GM19023 (cell line): ENCODE measurements around the gene DCHS2.

ENCODE experiments used
- ATAC-seq: cut with Tn5 transposase; IDR thresholded peaks from one replicate; pipeline ENCODE4 v1.9.1; 2021; ENCODE audit warnings: mild to moderate bottlenecking, moderate library complexity; ENCODE audit not compliant: unreplicated experiment

The DCHS2 gene

GRCh38 chr4:154390324-154390723, 101.3 kb downstream of the DCHS2 start:
- ATAC-seq = no peak

DNA sequence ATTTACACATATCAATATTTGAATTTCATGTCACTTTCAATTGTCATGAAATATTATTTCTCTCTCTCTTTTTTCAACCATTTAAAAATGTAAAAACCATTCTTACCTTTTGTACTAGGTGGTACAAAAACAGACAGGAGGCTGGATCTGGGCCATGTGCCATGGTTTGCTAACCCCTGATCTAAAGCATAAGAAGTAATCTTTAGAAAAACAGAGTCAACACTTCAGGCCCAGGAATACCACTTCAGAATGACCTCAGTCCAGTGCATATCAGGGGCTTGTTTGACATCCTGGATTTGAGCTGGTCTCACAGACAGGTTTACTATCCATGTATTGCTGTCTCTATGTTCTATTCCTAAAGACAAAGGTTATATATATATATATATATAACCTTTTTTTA, 102.5 kb downstream of the DCHS2 start:
- ATAC-seq = no peak

DNA sequence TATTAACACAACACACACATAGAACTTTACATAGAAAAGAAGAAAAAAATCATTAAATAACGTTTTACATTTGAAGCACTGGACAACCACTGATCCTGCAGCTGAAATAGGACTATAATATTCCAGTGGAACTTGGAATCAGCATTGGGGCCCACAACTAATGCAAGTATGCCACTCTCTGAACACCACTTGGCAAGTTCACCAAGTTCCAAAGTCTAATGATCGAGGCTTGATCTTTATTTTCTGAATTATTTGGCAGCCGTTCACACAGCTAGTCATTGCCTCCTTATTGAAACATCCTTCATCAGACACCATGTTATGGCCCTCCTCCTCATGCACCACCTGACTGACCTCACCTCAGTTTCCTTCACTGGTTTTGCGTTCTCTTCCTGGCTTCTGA, 107.6 kb downstream of the DCHS2 start:
- no peak for ATAC-seq

DNA sequence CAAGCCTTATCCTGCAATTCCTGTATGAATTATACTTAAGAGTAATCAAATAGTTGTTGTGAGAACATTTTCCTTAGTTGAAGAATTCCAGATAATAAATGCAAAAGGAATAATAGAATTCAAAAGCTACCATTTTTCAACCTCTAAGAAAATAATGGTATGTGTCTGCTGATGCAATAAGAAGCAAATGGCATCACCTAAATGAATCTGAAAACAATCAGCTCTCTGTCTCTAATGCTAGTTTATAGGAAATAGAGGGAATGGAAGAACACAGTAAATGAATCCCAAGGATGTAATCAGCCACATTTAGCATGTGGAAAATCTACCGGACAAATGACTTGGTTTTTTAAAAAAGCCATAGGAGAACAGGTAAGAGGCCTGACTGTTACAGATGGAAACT, 115.1 kb downstream of the DCHS2 start:
- no peak for ATAC-seq

DNA sequence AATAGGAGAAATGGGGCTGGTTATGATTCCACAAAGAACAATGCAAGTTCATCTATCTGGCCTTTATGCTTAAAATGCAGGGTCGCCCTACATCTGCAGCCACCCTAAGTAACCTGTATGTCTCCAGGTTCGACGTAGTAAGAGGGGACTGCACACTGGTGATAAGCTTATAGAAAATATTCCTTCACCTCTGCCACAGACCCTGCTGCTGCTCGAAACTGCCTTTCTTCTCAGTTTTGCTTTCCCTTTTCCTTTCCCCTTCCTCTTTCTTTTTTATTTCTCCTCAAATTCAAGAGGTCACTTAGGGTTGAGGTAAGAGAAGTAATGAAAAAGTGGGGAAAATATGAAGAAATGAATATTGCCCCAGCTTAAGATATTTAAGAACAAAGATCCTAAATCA, 123.5 kb downstream of the DCHS2 start:
- ATAC-seq = peak; percentile 46

- peak; percentile 43 for ATAC-seq
These were observed 123.9 kb downstream of the DCHS2 start for GRCh38 chr4:154367659-154368058.

DNA sequence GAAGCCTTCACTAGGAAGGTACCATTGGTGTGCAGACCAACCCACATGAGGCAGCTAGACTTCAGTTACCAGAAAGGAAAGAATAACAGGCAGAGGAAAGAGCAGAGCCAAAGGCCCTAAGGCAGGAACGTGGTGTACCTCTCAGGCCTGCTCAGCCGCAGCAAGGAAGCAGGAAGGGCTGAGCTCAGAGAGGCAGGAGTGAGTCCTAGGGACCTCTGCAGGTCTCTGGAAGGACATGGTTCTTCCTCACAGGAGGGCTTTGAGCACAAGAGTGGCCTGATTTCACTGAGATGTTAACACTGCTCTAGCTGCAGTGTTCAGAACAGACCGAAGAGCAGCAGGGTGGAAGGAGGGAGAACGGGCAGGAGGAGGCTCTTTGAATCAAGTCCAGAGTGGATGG, 124.6 kb downstream of the DCHS2 start:
- ATAC-seq = no peak

DNA sequence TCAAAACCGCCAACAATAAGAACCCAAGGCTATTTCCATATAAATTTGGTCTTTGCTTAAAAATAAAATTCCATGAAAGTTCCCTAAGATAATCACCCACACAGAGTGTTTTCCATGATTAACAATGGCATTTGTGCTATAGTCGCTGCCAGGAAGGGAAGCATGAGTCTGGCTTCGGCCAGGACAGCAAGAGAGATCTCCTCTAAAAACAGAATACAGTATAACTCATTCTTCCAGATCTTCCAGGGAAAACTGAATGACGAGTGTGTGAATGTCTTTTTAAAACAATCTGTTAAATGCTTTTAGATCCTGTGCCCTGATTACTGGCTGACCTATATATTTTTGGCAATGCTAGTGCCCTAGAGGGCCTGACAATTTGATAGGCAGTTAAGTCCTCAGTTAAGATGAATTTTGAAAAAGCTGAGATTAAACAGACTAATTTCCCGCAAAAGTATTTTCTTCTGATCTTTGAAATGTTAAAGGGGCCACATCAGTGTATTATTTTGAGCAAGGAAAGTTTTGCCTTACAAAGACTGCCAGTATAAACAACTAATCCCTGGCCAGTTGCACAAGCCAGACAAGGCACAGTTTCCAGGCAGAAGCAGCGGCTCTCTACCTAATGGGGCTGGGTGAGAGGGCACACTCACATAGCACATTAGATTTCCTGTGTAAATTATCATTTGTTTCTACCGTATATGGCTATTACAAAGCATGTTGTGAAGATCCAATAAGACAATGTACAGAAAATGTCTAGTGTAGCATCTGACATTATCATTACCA, 127.3 kb downstream of the DCHS2 start:
- no peak for ATAC-seq

- no peak for ATAC-seq
These were observed 130.1 kb downstream of the DCHS2 start for GRCh38 chr4:154361450-154361849.

- no peak for ATAC-seq
These were observed 131.1 kb downstream of the DCHS2 start for GRCh38 chr4:154360491-154360890.

GRCh38 chr4:154354883-154355282, 136.7 kb downstream of the DCHS2 start:
- no peak for ATAC-seq

GRCh38 chr4:154349829-154350228, 141.8 kb downstream of the DCHS2 start:
- no peak for ATAC-seq

- no peak for ATAC-seq
These were observed 142.9 kb downstream of the DCHS2 start for GRCh38 chr4:154348657-154349056.

DNA sequence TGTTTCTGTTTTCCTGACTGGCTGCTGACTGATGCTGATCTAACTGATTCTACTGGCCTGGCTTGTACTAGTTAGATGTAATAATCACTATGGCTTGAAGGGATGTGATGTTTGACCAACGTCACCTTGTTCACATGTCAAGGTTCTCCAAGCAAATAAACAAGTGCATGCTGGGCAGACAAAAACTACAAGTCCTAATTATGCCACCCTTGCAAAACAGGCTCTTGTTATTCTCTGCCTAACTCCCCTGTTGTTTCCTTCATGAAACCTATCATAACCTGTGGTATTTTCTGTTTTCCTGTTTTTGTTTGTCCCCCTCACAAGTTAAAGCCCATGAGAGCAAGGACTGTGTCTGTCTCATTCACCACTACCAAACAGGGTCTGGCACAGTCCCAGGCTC, 146.2 kb downstream of the DCHS2 start:
- ATAC-seq = no peak

DNA sequence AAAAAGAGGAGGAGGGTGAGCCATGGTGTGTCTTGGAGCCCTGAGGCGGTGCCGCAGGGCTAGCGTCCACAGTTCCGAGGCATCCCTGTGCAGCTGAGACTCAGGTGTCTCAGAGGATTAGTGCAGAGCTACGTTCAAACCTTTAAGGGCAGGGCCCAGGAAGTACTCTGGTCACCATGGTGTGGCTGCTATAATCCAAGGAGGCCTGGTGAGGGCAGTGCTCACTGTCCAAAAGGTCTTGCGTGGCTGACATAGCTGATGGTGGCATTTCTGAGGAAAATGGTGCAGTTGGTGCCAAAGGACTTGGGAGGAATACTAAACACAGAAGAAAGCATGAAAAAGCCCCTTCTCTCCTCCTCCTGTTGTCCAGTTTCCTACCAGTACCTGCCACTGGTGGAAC, 146.9 kb downstream of the DCHS2 start:
- peak; percentile 79 for ATAC-seq

DNA sequence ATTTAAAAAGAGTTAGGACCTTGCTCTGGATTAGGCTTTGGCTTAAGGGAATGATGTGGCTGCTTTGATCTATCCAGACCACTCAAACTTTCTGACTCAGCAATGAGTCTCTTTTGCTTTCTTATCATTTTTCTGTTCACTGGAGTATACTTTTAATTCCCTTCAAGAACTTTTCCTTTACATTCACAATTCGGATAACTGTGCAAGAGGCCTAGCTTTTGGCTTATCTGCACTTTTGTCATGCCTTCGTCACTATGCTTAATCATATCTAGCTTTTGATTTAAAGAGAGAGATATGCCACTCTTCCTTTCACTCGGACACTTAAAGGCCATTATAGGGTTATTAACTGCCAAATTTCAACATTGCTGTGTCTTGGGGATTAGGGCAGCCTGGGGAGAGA, 147.9 kb downstream of the DCHS2 start:
- no peak for ATAC-seq

- no peak for ATAC-seq
These were observed 150.2 kb downstream of the DCHS2 start for GRCh38 chr4:154341448-154341847.

GRCh38 chr4:154335588-154335987, 156.0 kb downstream of the DCHS2 start:
- ATAC-seq = no peak

DNA sequence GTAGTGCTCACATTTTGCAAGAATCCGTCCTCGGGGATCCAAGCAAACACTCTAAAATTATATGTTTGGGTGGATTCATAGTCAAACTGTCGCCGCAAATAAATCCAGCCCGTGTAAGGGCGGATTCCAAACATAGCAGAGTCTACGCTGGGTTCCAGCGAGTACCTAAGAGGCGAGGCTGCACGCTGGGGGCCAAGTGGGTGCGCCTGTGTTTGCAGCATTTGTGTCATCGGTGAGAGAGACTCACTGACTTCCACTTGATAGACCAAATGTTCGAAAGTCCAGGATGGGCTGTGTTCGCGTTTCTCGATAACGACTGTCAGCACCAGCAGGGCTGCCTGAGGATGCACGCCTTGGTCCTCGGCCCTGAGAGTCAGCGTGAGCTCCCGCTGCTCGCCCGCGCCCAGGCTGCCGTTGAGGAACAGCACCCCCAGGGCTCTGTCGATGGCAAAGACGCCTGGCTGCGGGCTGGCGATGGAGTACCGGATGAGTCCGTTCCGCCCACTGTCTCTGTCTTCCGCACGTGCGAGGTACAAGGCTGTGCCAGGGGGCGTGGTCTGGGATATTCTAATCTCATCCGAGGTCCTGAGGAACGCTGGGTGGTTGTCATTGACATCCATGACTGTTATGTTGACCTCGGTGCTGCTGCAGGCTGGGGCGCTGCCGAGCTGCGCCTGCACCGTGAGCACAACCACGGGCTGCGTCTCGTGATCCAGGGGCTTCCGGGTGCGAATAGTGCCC, 158.7 kb downstream of the DCHS2 start:
- peak; percentile 92 for ATAC-seq

GRCh38 chr4:154329939-154330338, 161.7 kb downstream of the DCHS2 start:
- no peak for ATAC-seq

DNA sequence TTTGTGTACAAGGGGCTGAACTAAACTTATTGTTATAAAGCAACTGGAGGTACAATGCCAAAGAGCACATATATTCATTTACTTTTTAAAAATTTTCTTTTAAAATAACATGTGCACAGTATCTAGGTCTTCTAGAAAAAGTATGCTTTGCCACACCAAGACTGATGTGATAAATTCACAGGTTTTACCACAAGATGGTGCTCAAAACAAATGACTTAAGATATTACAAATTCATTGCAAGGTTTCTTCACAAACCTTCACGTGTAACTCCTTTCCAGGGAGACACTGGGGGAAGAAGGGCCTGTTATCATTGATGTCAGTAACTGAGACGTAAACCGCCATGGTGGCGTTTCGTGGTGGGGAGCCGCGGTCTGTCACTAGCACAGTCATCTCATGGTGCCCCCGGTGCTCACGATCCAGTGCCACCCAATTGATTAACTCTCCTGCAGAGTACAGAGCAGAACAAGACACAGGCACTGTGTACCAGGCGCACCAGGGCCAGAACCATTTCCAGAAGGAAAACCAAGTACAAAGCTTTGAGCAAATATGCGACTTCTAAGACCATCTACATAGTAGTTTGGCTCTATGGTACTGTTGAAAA, 162.2 kb downstream of the DCHS2 start:
- ATAC-seq = no peak

DNA sequence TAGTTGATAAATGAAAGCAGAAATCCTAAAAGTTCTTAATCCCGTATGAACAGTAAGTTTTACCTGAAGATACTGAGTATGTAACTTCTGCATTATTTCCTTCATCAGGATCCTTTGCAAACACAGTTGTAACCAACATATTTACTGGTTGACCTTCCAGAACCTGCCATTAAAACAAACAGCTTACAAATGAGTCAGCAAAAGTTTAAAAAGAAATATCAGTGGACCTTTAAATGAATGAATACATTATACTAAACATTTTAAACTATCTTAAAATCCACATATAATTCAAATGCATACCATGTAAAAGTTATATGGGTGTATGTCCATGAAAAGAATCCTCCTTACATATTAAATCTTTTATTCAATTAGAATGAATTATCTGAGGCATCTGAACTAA, 163.6 kb downstream of the DCHS2 start:
- ATAC-seq = no peak
